Bronchial epithelial cell (primary cell): ENCODE measurements around the gene ALDH16A1. TPM values are rescaled to one million over a fixed set of nuclear protein-coding genes. Genes with fewer than 3 reads are reported as not detected.

Experiments used
- DNase-seq: peaks from one replicate; pipeline ENCODE4 v3.0.0-alpha.2; 2010; ENCODE audit warnings: low read depth
- FAIRE-seq: peaks from 2 replicates; lab custom pipeline; 2011; peaks lifted over from hg19 to GRCh38; lab: Jason Lieb, UNC
- H3K27me3 ChIP-seq: 2 replicates; pipeline ENCODE4 v1.5.1; 2011; ENCODE audit warnings: low read length; ENCODE audit not compliant: control insufficient read depth, insufficient read depth
- H3K36me3 ChIP-seq: 2 replicates; pipeline ENCODE4 v1.5.1; 2011; ENCODE audit warnings: low read length; ENCODE audit not compliant: control insufficient read depth, insufficient read depth
- H3K4me3 ChIP-seq: 2 replicates; pipeline ENCODE4 v1.5.1; 2011; ENCODE audit warnings: mild to moderate bottlenecking, low read depth, low read length, control low read depth
- total RNA-seq: library from RNA; depleted of rRNA; stranded (reverse); fragments of >200 nt; gene quantifications from 2 replicates; pipeline ENCODE4 v1.2.1, GENCODE V29; 2014
- TF ChIP-seq, protein P1 (sequence below): IDR thresholded peaks from 2 replicates; pipeline ENCODE4 v1.5.1; 2011; ENCODE audit warnings: mild to moderate bottlenecking, moderate library complexity, low read length, control low read depth, inconsistent platforms; ENCODE audit not compliant: insufficient read depth, severe bottlenecking

ALDH16A1 gene
- total RNA-seq, 1 donor from 2014 or later = 29.2 TPM

GRCh38 chr19:49515767-49516166 is 62.7 kb downstream of the ALDH16A1 start:
- no peak for DNase-seq
- no peak for FAIRE-seq
- no peaks in the 10 kb centered on the region for H3K36me3 ChIP-seq
- no peak overlapping the region for H3K4me3 ChIP-seq
- TF ChIP-seq, protein P1, sequence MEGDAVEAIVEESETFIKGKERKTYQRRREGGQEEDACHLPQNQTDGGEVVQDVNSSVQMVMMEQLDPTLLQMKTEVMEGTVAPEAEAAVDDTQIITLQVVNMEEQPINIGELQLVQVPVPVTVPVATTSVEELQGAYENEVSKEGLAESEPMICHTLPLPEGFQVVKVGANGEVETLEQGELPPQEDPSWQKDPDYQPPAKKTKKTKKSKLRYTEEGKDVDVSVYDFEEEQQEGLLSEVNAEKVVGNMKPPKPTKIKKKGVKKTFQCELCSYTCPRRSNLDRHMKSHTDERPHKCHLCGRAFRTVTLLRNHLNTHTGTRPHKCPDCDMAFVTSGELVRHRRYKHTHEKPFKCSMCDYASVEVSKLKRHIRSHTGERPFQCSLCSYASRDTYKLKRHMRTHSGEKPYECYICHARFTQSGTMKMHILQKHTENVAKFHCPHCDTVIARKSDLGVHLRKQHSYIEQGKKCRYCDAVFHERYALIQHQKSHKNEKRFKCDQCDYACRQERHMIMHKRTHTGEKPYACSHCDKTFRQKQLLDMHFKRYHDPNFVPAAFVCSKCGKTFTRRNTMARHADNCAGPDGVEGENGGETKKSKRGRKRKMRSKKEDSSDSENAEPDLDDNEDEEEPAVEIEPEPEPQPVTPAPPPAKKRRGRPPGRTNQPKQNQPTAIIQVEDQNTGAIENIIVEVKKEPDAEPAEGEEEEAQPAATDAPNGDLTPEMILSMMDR = no peak
- H3K27me3 ChIP-seq = no peaks in the 10 kb centered on the region

GRCh38 chr19:49518033-49518432 is 65.0 kb downstream of the ALDH16A1 start:
- TF ChIP-seq, protein P1 = no peak
- Histone ChIP-seq H3K36me3 (no peaks in the 10 kb centered on the region), H3K27me3 (no peaks in the 10 kb centered on the region), H3K4me3 (no peak overlapping the region)
- no peak for FAIRE-seq
- no peak for DNase-seq

Other genes with a start within 250 kb of the ALDH16A1 start
- gene SLC6A16, start 128.0 kb upstream of the ALDH16A1 start, total RNA-seq = under 0.01 TPM in 1 of 2 replicates, not detected in the other
- not detected in 2 replicates for gene CD37, start 117.8 kb upstream of the ALDH16A1 start, total RNA-seq
- 6.9 and 8.4 TPM in 2 replicates for gene TEAD2, start 90.8 kb upstream of the ALDH16A1 start, total RNA-seq
- gene DKKL1, start 89.3 kb upstream of the ALDH16A1 start, total RNA-seq = not detected in 2 replicates
- gene KASH5, start 65.0 kb upstream of the ALDH16A1 start, total RNA-seq = not detected in 2 replicates
- gene PTH2, start 29.8 kb upstream of the ALDH16A1 start, total RNA-seq = not detected in 2 replicates
- not detected in 2 replicates for gene GFY, start 27.8 kb upstream of the ALDH16A1 start, total RNA-seq
- gene SLC17A7, start 11.7 kb upstream of the ALDH16A1 start, total RNA-seq = not detected in 2 replicates
- 72.8 and 115 TPM in 2 replicates for gene PIH1D1, start 1.4 kb upstream of the ALDH16A1 start, total RNA-seq
- gene FLT3LG, start 21.0 kb downstream of the ALDH16A1 start, total RNA-seq = not detected in 2 replicates
- 3,501 and 4,161 TPM in 2 replicates for gene RPL13A, start 34.4 kb downstream of the ALDH16A1 start, total RNA-seq
- gene RPS11, start 43.2 kb downstream of the ALDH16A1 start, total RNA-seq = 4,057 and 8,908 TPM in 2 replicates
- gene FCGRT, start 59.4 kb downstream of the ALDH16A1 start, total RNA-seq = 13.2 and 15.7 TPM in 2 replicates
- gene RCN3, start 74.8 kb downstream of the ALDH16A1 start, total RNA-seq = 0.77 and 3.9 TPM in 2 replicates
- 71.1 and 78.0 TPM in 2 replicates for gene NOSIP, start 127.3 kb downstream of the ALDH16A1 start, total RNA-seq
- gene PRRG2, start 128.1 kb downstream of the ALDH16A1 start, total RNA-seq = 4.5 and 6.3 TPM in 2 replicates
- 0.79 and 1.9 TPM in 2 replicates for gene PRR12, start 138.0 kb downstream of the ALDH16A1 start, total RNA-seq
- gene RRAS, start 186.9 kb downstream of the ALDH16A1 start, total RNA-seq = 24.2 and 44.4 TPM in 2 replicates
- gene SCAF1, start 189.0 kb downstream of the ALDH16A1 start, total RNA-seq = 5.5 and 9.6 TPM in 2 replicates
- gene IRF3, start 212.6 kb downstream of the ALDH16A1 start, total RNA-seq = 97.9 and 128 TPM in 2 replicates
- gene BCL2L12, start 212.7 kb downstream of the ALDH16A1 start, total RNA-seq = 2.4 and 2.9 TPM in 2 replicates
- 295 and 543 TPM in 2 replicates for gene PRMT1, start 224.0 kb downstream of the ALDH16A1 start, total RNA-seq
- gene ADM5, start 236.4 kb downstream of the ALDH16A1 start, total RNA-seq = 0.13 and 0.53 TPM in 2 replicates
- 1.2 and 2.4 TPM in 2 replicates for gene CPT1C, start 237.9 kb downstream of the ALDH16A1 start, total RNA-seq